SK-N-MC (cell line): ENCODE measurements around the gene SEMA4D.

Experiments
- EZH2 ChIP-seq: fragments of 200-600 bp; sonication (generic); IDR thresholded peaks from one replicate; pipeline ENCODE4 v1.6.1; 2017; ENCODE audit warnings: antibody characterized with exemption
- FOXP2 ChIP-seq: optimal IDR thresholded peaks from 2 replicates; pipeline ENCODE3; 2011; ENCODE audit warnings: mild to moderate bottlenecking, moderate library complexity; ENCODE audit not compliant: insufficient read depth; ENCODE audit errors: extremely low read length, control extremely low read depth
- POLR2AphosphoS5 ChIP-seq: IDR thresholded peaks from 2 replicates; pipeline ENCODE4 v1.6.1; 2012; ENCODE audit warnings: mild to moderate bottlenecking, low read depth, low read length, borderline replicate concordance

DNA sequence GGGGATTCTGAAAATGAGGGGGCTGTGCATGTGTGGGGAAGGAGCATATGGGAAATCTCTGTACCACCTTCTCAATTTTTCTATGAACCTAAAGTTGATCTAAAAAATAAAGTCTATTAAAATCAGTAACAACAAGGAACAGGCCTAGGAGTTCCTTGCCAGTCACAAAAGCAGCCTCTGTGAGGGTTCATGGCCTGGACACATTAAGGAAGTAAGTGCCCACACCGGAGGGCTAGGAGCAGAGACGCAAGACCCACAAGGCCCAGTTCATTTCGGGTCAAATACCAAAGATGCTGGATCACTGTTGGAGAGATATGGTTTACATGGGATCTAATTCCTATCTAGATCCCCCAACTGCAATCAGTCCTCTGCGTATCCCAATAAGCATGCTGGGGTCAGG lies 88.4 kb downstream of the SEMA4D start:
- TF ChIP-seq FOXP2 (no peak), POLR2AphosphoS5 (no peak), EZH2 (no peak)
